ENCODE results near the gene LRRC3C.
A peak's percentile ranks its signal among the peaks of the same experiment; 100 is the strongest.

The LRRC3C gene

GRCh38 chr17:39927929-39928857 lies 661 bp downstream of the LRRC3C start:
- no peak for TF ChIP-seq CTCF (IDR thresholded peaks at IDR 0.05; ENCODE audit: control extremely low read depth, extremely low read depth, low read depth, missing control alignments)
- DNase-seq (ENCODE audit: extremely low spot score), result no peak
- CTCF ChIA-PET, result interaction anchor here (0.8 to 2.4 kb wide), 6 partner anchors 10 to 146 kb away, joined by 3 to 8 read pairs (median 3); no protein-coding TSS in a partner anchor
- POLR2A ChIA-PET, result no interaction called here

GRCh38 chr17:39928858-39929645 lies 1.5 kb downstream of the LRRC3C start:
- TF ChIP-seq CTCF (IDR thresholded peaks at IDR 0.05; ENCODE audit: control extremely low read depth, extremely low read depth, low read depth, missing control alignments), result no peak
- POLR2A ChIA-PET, result no interaction called here
- CTCF ChIA-PET, result interaction anchor here (0.8 to 2.4 kb wide), 6 partner anchors 9 to 147 kb away, joined by 3 to 8 read pairs (median 6); no protein-coding TSS in a partner anchor
- peak; percentile 37 for DNase-seq (ENCODE audit: extremely low spot score)

GRCh38 chr17:39929646-39930407 lies 2.3 kb downstream of the LRRC3C start:
- no peak for DNase-seq (ENCODE audit: extremely low spot score)
- CTCF ChIA-PET, result interaction anchor here (1.0 to 2.4 kb wide), 6 partner anchors 8 to 147 kb away, joined by 3 to 8 read pairs (median 6); no protein-coding TSS in a partner anchor
- TF ChIP-seq CTCF (IDR thresholded peaks at IDR 0.05; ENCODE audit: control extremely low read depth, extremely low read depth, low read depth, missing control alignments), result no peak
- POLR2A ChIA-PET, result interaction anchor here (0.7 kb wide), 1 partner anchor 1758 kb away, joined by 9 read pairs; no protein-coding TSS in a partner anchor

- ChIA-PET CTCF (interaction anchor here (1.2 to 1.4 kb wide), 2 partner anchors 147 to 312 kb away, joined by 3 read pairs; no protein-coding TSS in a partner anchor), POLR2A (no interaction called here)
- no peak for DNase-seq (ENCODE audit: extremely low spot score)
- TF ChIP-seq CTCF (IDR thresholded peaks at IDR 0.05; ENCODE audit: control extremely low read depth, extremely low read depth, low read depth, missing control alignments), result no peak
Measured at GRCh38 chr17:39933912-39934311, 6.4 kb downstream of the LRRC3C start.

GRCh38 chr17:39934324-39934723 lies 6.8 kb downstream of the LRRC3C start:
- no peak for DNase-seq (ENCODE audit: extremely low spot score)
- ChIA-PET POLR2A (no interaction called here), CTCF (interaction anchor here (1.2 to 1.4 kb wide), 2 partner anchors 148 to 313 kb away, joined by 3 read pairs; no protein-coding TSS in a partner anchor)
- no peak for TF ChIP-seq CTCF (IDR thresholded peaks at IDR 0.05; ENCODE audit: control extremely low read depth, extremely low read depth, low read depth, missing control alignments)

All from GM10248 (cell line).